Thyroid gland (tissue), 4 donors: Measurements from ENCODE around the gene PPP1R36. TPM values are rescaled to one million over a fixed set of nuclear protein-coding genes. Genes with fewer than 3 reads are reported as not detected.

Source experiments
- DNase-seq, 2 donors: peaks; one replicate each; pipeline ENCODE4 v3.0.0-alpha.2; 2019
- H3K27ac ChIP-seq, 3 donors: fragments of 200-600 bp; sonication (generic); 1 replicate in 2 of 3; 2 replicates in 1 of 3; pipeline ENCODE4 v1.5.1; 2016 to 2019; ENCODE audit warnings: mild to moderate bottlenecking in 1 of 3, moderate library complexity in 1 of 3
- H3K27me3 ChIP-seq: fragments of 200-600 bp; sonication (generic); one replicate; pipeline ENCODE4 v1.5.1; 2019
- H3K36me3 ChIP-seq, 2 donors: fragments of 200-600 bp; sonication (generic); one replicate each; pipeline ENCODE4 v1.5.1; 2016 to 2019
- H3K4me1 ChIP-seq, 2 donors: fragments of 200-600 bp; sonication (generic); one replicate each; pipeline ENCODE4 v1.5.1; 2017 to 2019
- H3K4me3 ChIP-seq, 3 donors: fragments of 200-600 bp; sonication (generic); replicated peaks in 1 of 3; 1 replicate in 2 of 3; 2 replicates in 1 of 3; pipeline ENCODE4 v1.5.1; 2016; ENCODE audit warnings: mild to moderate bottlenecking in 1 of 3
- H3K9me3 ChIP-seq: fragments of 200-600 bp; sonication (generic); one replicate; pipeline ENCODE4 v1.5.1; 2017
- CTCF ChIP-seq, 6 experiments: fragments of 200-600 bp in 3 of 6; fragments of 450-650 bp in 3 of 6; sonication (generic) in 3 of 6; IDR thresholded peaks; one replicate each; pipeline ENCODE4 v1.5.1; 2016 to 2019; ENCODE audit warnings: antibody characterized with exemption in 6 of 6, mild to moderate bottlenecking in 2 of 6, inconsistent platforms in 1 of 6, moderate library complexity in 1 of 6
- POLR2A ChIP-seq, 2 donors: fragments of 450-650 bp; IDR thresholded peaks; one replicate each; pipeline ENCODE4 v1.6.1; 2017; ENCODE audit warnings: antibody characterized with exemption in 2 of 2, mild to moderate bottlenecking in 2 of 2, moderate library complexity in 1 of 2
- WGBS, 2 donors: methylation state at CpG; one replicate each; pipeline ENCODE4 v1.1.5; 2017; 5-methylcytosine and 5-hydroxymethylcytosine counted together
- intact Hi-C: fragments of 100-400 bp; cut with DNase I; formaldehyde crosslinking; loops from one replicate; pipeline ENCODE4 v1.15.1; 2023
- total RNA-seq, 4 donors: library from RNA; depleted of rRNA; stranded (reverse); fragments of >200 nt; gene quantifications; one replicate each; pipeline ENCODE4 v1.2.3, GENCODE V29; 2016

The PPP1R36 gene
- total RNA-seq, 4 donors from 2014 or later, result 0.54 to 0.67 (median 0.63) TPM; not detected in 1

GRCh38 chr14:64506721-64507120, 43.0 kb upstream of the PPP1R36 start:
- DNase-seq, result no peak
- no peaks in the 10 kb centered on the region for H3K9me3 ChIP-seq
- H3K27ac ChIP-seq, result peak overlapping the region; percentile 4 to 100 (median 99)
- intact Hi-C loops, result no loop called here
- TF ChIP-seq CTCF (IDR thresholded peaks at IDR 0.05) (no peak), POLR2A (IDR thresholded peaks at IDR 0.05) (no peak)
- no peaks in the 10 kb centered on the region for H3K27me3 ChIP-seq
- 32 to 33% methylated on average over 3 of the region's 3 CpGs for WGBS, 2 donors
- no peak overlapping the region for H3K4me3 ChIP-seq
- H3K36me3 ChIP-seq, result no peaks in the 10 kb centered on the region
- peaks cover 47 to 61% of the 10 kb centered on the region in 2 donors for H3K4me1 ChIP-seq

- 77 to 81% methylated on average over 4 of the region's 4 CpGs for WGBS, 2 donors
- H3K4me3 ChIP-seq, result no peak overlapping the region
- no peak for DNase-seq
- H3K4me1 ChIP-seq, result peaks cover 45 to 61% of the 10 kb centered on the region in 2 donors
- no peaks in the 10 kb centered on the region for H3K9me3 ChIP-seq
- TF ChIP-seq CTCF (IDR thresholded peaks at IDR 0.05) (no peak), POLR2A (IDR thresholded peaks at IDR 0.05) (no peak)
- intact Hi-C loops, result no loop called here
- no peaks in the 10 kb centered on the region for H3K36me3 ChIP-seq
- H3K27me3 ChIP-seq, result no peaks in the 10 kb centered on the region
- peak overlapping the region; percentile 25 to 100 (median 34) for H3K27ac ChIP-seq
Measured at GRCh38 chr14:64507376-64508156, 42.2 kb upstream of the PPP1R36 start.

GRCh38 chr14:64508215-64508776, 41.5 kb upstream of the PPP1R36 start:
- intact Hi-C loops, result no loop called here
- 19 to 22% methylated on average over 1 of the region's 1 CpG for WGBS, 2 donors
- DNase-seq, result no peak
- TF ChIP-seq CTCF (IDR thresholded peaks at IDR 0.05), result no peak
- TF ChIP-seq POLR2A (IDR thresholded peaks at IDR 0.05), result no peak
- Histone ChIP-seq H3K27me3 (no peaks in the 10 kb centered on the region), H3K27ac (peak overlapping the region in 2 of 3 donors; percentile 25 to 100), H3K4me1 (peaks cover 48 to 63% of the 10 kb centered on the region in 2 donors), H3K4me3 (no peak overlapping the region), H3K36me3 (no peaks in the 10 kb centered on the region), H3K9me3 (no peaks in the 10 kb centered on the region)

- Histone ChIP-seq H3K27ac (peak overlapping the region in 2 of 3 donors; percentile 8 to 25), H3K27me3 (no peaks in the 10 kb centered on the region), H3K9me3 (no peaks in the 10 kb centered on the region), H3K4me1 (peaks cover 56 to 63% of the 10 kb centered on the region in 2 donors), H3K36me3 (no peaks in the 10 kb centered on the region), H3K4me3 (no peak overlapping the region)
- TF ChIP-seq POLR2A (IDR thresholded peaks at IDR 0.05) (no peak), CTCF (IDR thresholded peaks at IDR 0.05) (no peak)
- DNase-seq, result no peak
- intact Hi-C loops, result no loop called here
- 84 to 89% methylated on average over 8 of the region's 8 CpGs for WGBS, 2 donors
Measured at GRCh38 chr14:64509036-64509435, 40.7 kb upstream of the PPP1R36 start.
